ENCODE measurements around the gene MCC. TPM values are rescaled to one million over a fixed set of nuclear protein-coding genes. Genes with fewer than 3 reads are reported as not detected.

Gene MCC
- total RNA-seq, 2 donors from 2014 or later = 164 to 187 TPM

DNA sequence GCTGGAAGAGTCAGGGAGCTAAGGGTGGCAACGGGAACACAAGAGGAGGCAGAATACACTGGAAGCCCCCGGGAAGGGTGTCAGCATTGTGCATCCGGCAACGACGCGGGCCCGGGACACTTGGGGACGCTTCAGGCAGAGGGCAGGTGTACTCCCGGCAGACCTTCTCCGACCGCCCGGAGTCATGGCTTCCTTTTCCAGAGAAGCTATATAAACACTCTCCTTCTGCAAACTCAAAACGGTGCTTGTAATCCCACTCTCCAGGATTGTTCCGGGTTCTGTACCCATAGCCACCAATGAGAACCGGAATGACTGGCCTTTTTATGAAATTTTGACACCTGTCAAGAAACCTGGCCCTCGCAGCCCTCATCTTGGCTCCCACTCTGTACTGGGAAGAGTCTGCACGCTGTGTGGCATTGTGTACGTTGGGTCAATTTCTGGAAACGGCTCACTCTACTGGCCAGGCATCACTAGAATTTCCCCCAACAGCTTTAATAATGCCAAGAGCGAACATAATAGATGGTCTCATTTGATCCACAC lies 462 bp upstream of the MCC start:
- Histone ChIP-seq H3K36me3 (ENCODE audit: control insufficient read depth, insufficient read depth, low read length) (no peaks in the 10 kb centered on the region), H3K4me1 (ENCODE audit: control insufficient read depth, insufficient read depth, low read length) (no peaks in the 10 kb centered on the region), H3K27ac (ENCODE audit: low read depth, low read length) (no peak overlapping the region), H3K4me3 (ENCODE audit: low read length) (peak overlapping the region; percentile 90), H3K27me3 (ENCODE audit: control insufficient read depth, insufficient read depth, low read length, poor library complexity, severe bottlenecking) (peaks cover 65% of the 10 kb centered on the region), H3K9ac (ENCODE audit: extremely low read depth, low read length, poor library complexity, severe bottlenecking) (peak overlapping the region; percentile 42), H3K9me3 (ENCODE audit: control insufficient read depth, low read length) (peaks cover 20% of the 10 kb centered on the region)
- peaks cover 29% of the 10 kb centered on the region for H3K9me3 Mint-ChIP-seq
- H3K36me3 Mint-ChIP-seq (ENCODE audit: low read depth) = peaks cover 5% of the 10 kb centered on the region
- H3K4me1 Mint-ChIP-seq = peaks cover 3% of the 10 kb centered on the region
- H3K4me3 Mint-ChIP-seq = peak overlapping the region; percentile 79
- TF ChIP-seq, protein P1, sequence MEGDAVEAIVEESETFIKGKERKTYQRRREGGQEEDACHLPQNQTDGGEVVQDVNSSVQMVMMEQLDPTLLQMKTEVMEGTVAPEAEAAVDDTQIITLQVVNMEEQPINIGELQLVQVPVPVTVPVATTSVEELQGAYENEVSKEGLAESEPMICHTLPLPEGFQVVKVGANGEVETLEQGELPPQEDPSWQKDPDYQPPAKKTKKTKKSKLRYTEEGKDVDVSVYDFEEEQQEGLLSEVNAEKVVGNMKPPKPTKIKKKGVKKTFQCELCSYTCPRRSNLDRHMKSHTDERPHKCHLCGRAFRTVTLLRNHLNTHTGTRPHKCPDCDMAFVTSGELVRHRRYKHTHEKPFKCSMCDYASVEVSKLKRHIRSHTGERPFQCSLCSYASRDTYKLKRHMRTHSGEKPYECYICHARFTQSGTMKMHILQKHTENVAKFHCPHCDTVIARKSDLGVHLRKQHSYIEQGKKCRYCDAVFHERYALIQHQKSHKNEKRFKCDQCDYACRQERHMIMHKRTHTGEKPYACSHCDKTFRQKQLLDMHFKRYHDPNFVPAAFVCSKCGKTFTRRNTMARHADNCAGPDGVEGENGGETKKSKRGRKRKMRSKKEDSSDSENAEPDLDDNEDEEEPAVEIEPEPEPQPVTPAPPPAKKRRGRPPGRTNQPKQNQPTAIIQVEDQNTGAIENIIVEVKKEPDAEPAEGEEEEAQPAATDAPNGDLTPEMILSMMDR (conservative IDR thresholded peaks at IDR 0.05) = no peak
- DNase-seq = no peak
- 29 to 39% methylated on average over 10 to 20 of the region's 20 CpGs for WGBS, 2 experiments (ENCODE audit: insufficient coverage in 1 of 2, insufficient read length in 1 of 2)
- H3K27ac Mint-ChIP-seq = peak overlapping the region; percentile 39
- H3K27me3 Mint-ChIP-seq (ENCODE audit: insufficient read depth) = peaks cover 66% of the 10 kb centered on the region

DNA sequence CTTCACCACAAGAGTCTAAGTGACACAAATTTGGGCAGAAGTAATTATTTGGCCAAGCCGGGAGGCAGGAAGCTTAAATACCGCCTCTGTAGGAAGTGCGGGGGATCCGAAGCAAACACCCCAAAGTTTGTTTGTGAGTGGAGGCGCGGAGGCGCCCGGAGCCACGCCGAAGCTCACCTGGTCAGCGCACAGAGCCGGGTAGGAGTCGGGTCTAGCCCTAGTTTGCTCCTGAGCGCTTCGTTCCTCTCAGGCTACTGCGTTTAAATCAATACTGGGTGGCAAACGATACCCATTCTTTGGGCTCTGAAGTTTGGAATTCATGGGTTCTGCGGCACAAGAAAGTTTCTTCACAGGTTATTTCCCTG lies 855 bp downstream of the MCC start:
- Mint-ChIP-seq H3K27ac (no peak overlapping the region), H3K36me3 (ENCODE audit: low read depth) (peaks cover 5% of the 10 kb centered on the region), H3K9me3 (peaks cover 28% of the 10 kb centered on the region), H3K4me3 (peak overlapping the region; percentile 79), H3K27me3 (ENCODE audit: insufficient read depth) (peaks cover 66% of the 10 kb centered on the region), H3K4me1 (peaks cover 3% of the 10 kb centered on the region)
- peaks cover 20% of the 10 kb centered on the region for H3K9me3 ChIP-seq (ENCODE audit: control insufficient read depth, low read length)
- TF ChIP-seq, protein P1 (conservative IDR thresholded peaks at IDR 0.05) = peak; percentile 23
- H3K27me3 ChIP-seq (ENCODE audit: control insufficient read depth, insufficient read depth, low read length, poor library complexity, severe bottlenecking) = peaks cover 65% of the 10 kb centered on the region
- no peak overlapping the region for H3K27ac ChIP-seq (ENCODE audit: low read depth, low read length)
- DNase-seq = no peak
- no peaks in the 10 kb centered on the region for H3K36me3 ChIP-seq (ENCODE audit: control insufficient read depth, insufficient read depth, low read length)
- H3K4me3 ChIP-seq (ENCODE audit: low read length) = peak overlapping the region; percentile 90
- no peak overlapping the region for H3K9ac ChIP-seq (ENCODE audit: extremely low read depth, low read length, poor library complexity, severe bottlenecking)
- no peaks in the 10 kb centered on the region for H3K4me1 ChIP-seq (ENCODE audit: control insufficient read depth, insufficient read depth, low read length)
- WGBS, 2 experiments (ENCODE audit: insufficient coverage in 1 of 2, insufficient read length in 1 of 2) = 2 to 4% methylated on average over 10 to 18 of the region's 18 CpGs

DNA sequence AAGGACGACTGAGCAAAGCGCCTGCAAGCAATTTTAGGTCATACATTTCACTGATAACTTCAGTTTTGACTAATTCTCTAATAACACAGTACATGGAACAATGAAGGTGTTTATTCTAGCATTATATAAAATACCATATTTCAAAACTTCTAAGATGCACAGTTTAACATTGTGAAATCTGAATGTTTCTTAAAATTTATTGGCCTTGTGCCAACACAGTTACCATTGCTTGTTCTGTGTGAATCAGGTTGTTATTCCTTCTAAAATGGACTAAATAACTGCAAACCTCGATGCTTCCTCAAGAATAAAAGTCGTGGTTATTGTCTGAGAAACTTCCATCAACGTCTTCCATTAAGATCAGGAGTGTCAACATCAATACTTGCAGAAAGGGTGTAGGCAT lies 8.0 kb downstream of the MCC start:
- Histone ChIP-seq H3K27me3 (ENCODE audit: control insufficient read depth, insufficient read depth, low read length, poor library complexity, severe bottlenecking) (peaks cover 29% of the 10 kb centered on the region), H3K27ac (ENCODE audit: low read depth, low read length) (no peak overlapping the region), H3K4me3 (ENCODE audit: low read length) (no peak overlapping the region), H3K9me3 (ENCODE audit: control insufficient read depth, low read length) (no peaks in the 10 kb centered on the region), H3K9ac (ENCODE audit: extremely low read depth, low read length, poor library complexity, severe bottlenecking) (no peak overlapping the region), H3K36me3 (ENCODE audit: control insufficient read depth, insufficient read depth, low read length) (no peaks in the 10 kb centered on the region), H3K4me1 (ENCODE audit: control insufficient read depth, insufficient read depth, low read length) (no peaks in the 10 kb centered on the region)
- H3K36me3 Mint-ChIP-seq (ENCODE audit: low read depth) = no peaks in the 10 kb centered on the region
- WGBS, 2 experiments (ENCODE audit: insufficient coverage in 1 of 2, insufficient read length in 1 of 2) = 85 to 94% methylated on average over 3 to 5 of the region's 5 CpGs
- no peaks in the 10 kb centered on the region for H3K9me3 Mint-ChIP-seq
- no peaks in the 10 kb centered on the region for H3K4me1 Mint-ChIP-seq
- no peak overlapping the region for H3K4me3 Mint-ChIP-seq
- TF ChIP-seq, protein P1 (conservative IDR thresholded peaks at IDR 0.05) = no peak
- no peak for DNase-seq
- peaks cover 17% of the 10 kb centered on the region for H3K27me3 Mint-ChIP-seq (ENCODE audit: insufficient read depth)
- H3K27ac Mint-ChIP-seq = no peak overlapping the region
